Mesothelial cell of epicardium (in vitro differentiated cells): ENCODE data around the gene WDCP. TPM values are rescaled to one million over a fixed set of nuclear protein-coding genes. Genes with fewer than 3 reads are reported as not detected.
"Not testable (repeated sequence)": the region's sequence is repeated elsewhere in the genome, so short reads cannot be mapped to it uniquely, and the experiment has no call there.

ENCODE experiments used
- DNase-seq, 2 experiments: peaks; one replicate each; pipeline ENCODE4 v3.0.0; 2021; ENCODE audit warnings: low spot score in 2 of 2; ENCODE audit not compliant: unreplicated experiment in 2 of 2
- H3K27ac Mint-ChIP-seq: 2 replicates; pipeline ENCODE4 v1.8.0; 2021; ENCODE audit warnings: mixed read lengths
- H3K27me3 Mint-ChIP-seq: 2 replicates; pipeline ENCODE4 v1.8.0; 2021; ENCODE audit warnings: low read depth, mixed read lengths
- H3K36me3 Mint-ChIP-seq: 2 replicates; pipeline ENCODE4 v1.8.0; 2021; ENCODE audit warnings: mixed read lengths
- H3K4me1 Mint-ChIP-seq: 2 replicates; pipeline ENCODE4 v1.8.0; 2021; ENCODE audit warnings: mixed read lengths
- H3K4me3 Mint-ChIP-seq: 2 replicates; pipeline ENCODE4 v1.8.0; 2021; ENCODE audit warnings: mild to moderate bottlenecking, moderate library complexity, mixed read lengths
- H3K9me3 Mint-ChIP-seq: 2 replicates; pipeline ENCODE4 v1.8.0; 2021; ENCODE audit warnings: mixed read lengths
- CTCF ChIP-seq: fragments of 200-600 bp; sonication (generic); IDR thresholded peaks from one replicate; pipeline ENCODE4 v1.5.0; 2021; ENCODE audit warnings: antibody characterized with exemption; ENCODE audit not compliant: unreplicated experiment
- total RNA-seq: library from RNA; stranded (reverse); gene quantifications from 3 replicates; pipeline ENCODE4 v1.2.1, GENCODE V29; 2021

Gene WDCP
- 16.0 to 21.0 TPM (median 17.9 TPM) in 3 replicates for total RNA-seq

- peak within 1 kb of the TSS; percentile 93 for H3K4me3 Mint-ChIP-seq
- no peaks in the 10 kb centered on the region for H3K9me3 Mint-ChIP-seq
- no peak for TF ChIP-seq CTCF
- DNase-seq, result peak; percentile 86 to 87
- no peaks in the 10 kb centered on the region for H3K27me3 Mint-ChIP-seq
- H3K4me1 Mint-ChIP-seq, result peaks cover 20% of the 10 kb centered on the region
- peak within 1 kb of the TSS; percentile 91 for H3K27ac Mint-ChIP-seq
- H3K36me3 Mint-ChIP-seq, result peaks cover 3% of the 10 kb centered on the region
Observed at GRCh38 chr2:24046930-24047702, at the start of gene WDCP. Gene WDCP, minus strand, starts transcription at chr2:24047391. Its CDS starts 7,897 bp downstream, at chr2:24039494.

- DNase-seq, H3K4me1 Mint-ChIP-seq, H3K27ac Mint-ChIP-seq, H3K4me3 Mint-ChIP-seq, H3K27me3 Mint-ChIP-seq: not testable (repeated sequence)
- Mint-ChIP-seq H3K36me3 (peaks cover 47% of the 10 kb centered on the region), H3K9me3 (peaks cover 38% of the 10 kb centered on the region)
Observed at GRCh38 chr2:24095171-24095677, 48.0 kb upstream of the WDCP start.

GRCh38 chr2:24093270-24093669 is 46.1 kb upstream of the WDCP start:
- H3K4me3 Mint-ChIP-seq, H3K27me3 Mint-ChIP-seq, H3K4me1 Mint-ChIP-seq, H3K27ac Mint-ChIP-seq, DNase-seq: not testable (repeated sequence)
- Mint-ChIP-seq H3K9me3 (peaks cover 22% of the 10 kb centered on the region), H3K36me3 (peaks cover 49% of the 10 kb centered on the region)

- no peak for DNase-seq
- Mint-ChIP-seq H3K27ac (no peak overlapping the region), H3K36me3 (peaks cover 13% of the 10 kb centered on the region), H3K4me1 (peaks cover 9% of the 10 kb centered on the region), H3K27me3 (no peaks in the 10 kb centered on the region), H3K9me3 (peaks cover 3% of the 10 kb centered on the region), H3K4me3 (no peak overlapping the region)
- no peak for TF ChIP-seq CTCF
Observed at GRCh38 chr2:24088821-24089359, 41.7 kb upstream of the WDCP start.

GRCh38 chr2:24087032-24087431 is 39.8 kb upstream of the WDCP start:
- Mint-ChIP-seq H3K27me3 (no peaks in the 10 kb centered on the region), H3K4me3 (no peak overlapping the region), H3K9me3 (no peaks in the 10 kb centered on the region), H3K36me3 (peaks cover 15% of the 10 kb centered on the region), H3K4me1 (peaks cover 17% of the 10 kb centered on the region), H3K27ac (no peak overlapping the region)
- TF ChIP-seq CTCF, result no peak
- DNase-seq, result no peak

- DNase-seq, result no peak
- Mint-ChIP-seq H3K27ac (no peak overlapping the region), H3K9me3 (no peaks in the 10 kb centered on the region), H3K4me3 (no peak overlapping the region), H3K4me1 (peaks cover 17% of the 10 kb centered on the region), H3K36me3 (peaks cover 18% of the 10 kb centered on the region), H3K27me3 (no peaks in the 10 kb centered on the region)
- TF ChIP-seq CTCF, result no peak
Observed at GRCh38 chr2:24086241-24086640, 39.0 kb upstream of the WDCP start.
